Measurements from ENCODE around the gene FAM53B.

Gene FAM53B

GRCh38 chr10:124605481-124605855 is 138.7 kb downstream of the FAM53B start:
- no peak for DNase-seq

DNA sequence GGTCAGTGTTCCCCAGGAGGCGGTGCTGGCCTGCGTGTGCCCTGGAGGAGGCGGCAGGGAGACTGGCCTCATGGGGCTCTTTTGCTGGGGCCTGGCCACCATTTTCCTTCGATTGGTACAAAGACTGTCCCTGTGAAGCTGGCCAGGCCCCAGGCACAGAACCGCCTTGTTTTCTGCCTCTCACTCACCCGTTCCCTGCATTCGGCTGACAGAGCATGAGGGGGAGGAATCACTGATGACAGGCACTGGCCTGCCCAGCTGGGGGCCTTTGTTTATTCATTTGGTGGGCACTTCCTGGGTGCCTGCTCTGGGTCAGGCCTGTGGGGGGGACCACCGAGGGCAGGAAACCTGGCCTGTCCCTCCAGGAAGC is 139.2 kb downstream of the FAM53B start:
- DNase-seq: no peak

- DNase-seq: no peak
These were observed 139.8 kb downstream of the FAM53B start for GRCh38 chr10:124604214-124605000.

- DNase-seq: no peak
These were observed 140.6 kb downstream of the FAM53B start for GRCh38 chr10:124603376-124604213.

DNA sequence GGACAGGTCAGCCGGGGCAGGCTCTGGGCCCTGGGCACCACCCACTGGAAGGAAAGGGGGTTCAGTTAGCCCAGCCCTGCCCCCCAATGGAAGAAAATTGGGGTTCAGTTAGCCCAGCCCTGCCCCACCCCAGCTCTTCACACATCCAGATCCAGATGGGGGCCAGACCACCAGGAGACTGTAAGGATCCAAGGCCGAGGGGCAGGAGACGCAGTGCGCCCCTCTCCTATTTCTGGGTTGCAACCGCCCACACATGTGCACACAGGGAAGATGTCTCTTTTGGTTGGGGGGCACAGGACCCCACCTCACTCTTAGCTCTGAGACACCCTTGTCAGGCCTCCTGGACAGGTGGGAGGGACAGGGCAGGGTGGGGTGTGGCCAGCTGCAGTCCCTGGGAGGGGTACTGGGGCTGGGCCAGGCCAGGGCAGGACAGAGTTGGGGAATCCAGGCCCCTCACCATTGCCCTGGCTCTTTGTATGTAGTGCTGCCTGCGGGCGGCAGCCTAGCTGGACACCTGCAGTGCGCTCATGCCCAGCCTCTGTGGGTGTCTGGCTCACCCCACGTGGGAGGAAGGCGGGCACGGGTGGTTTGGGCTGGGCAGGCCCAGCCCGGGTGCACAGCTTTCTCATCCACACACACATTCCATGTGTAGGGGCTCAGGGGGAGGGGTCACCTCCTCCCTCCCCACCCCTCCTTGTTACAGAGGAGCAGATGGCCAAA is 141.4 kb downstream of the FAM53B start:
- DNase-seq: no peak

DNA sequence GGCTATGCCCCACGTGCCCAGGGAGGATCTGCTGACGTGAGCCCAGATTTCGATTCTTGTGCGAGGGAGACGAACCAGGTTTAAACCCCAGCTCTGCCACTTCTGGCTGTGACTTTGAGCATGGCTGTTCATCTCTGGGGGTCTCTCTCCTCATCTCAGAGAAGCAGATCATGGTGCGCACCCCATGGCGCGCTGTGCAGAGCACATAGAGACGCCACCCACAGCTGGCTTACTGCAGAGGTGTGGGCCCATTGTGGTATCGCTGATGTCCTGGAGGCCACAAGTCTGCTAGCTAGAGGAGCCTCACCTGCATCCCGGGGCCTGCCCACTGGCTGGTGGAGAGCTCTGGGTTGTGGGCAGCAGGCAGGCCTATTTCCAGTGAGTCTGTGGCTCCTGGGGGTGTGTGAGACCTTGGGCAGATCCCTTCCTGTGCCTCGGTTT is 142.0 kb downstream of the FAM53B start:
- DNase-seq: no peak

- DNase-seq: no peak
These were observed 142.6 kb downstream of the FAM53B start for GRCh38 chr10:124601431-124602120.

GRCh38 chr10:124601016-124601415 is 143.2 kb downstream of the FAM53B start:
- DNase-seq: no peak

GRCh38 chr10:124600051-124600880 is 143.9 kb downstream of the FAM53B start:
- DNase-seq: no peak

DNA sequence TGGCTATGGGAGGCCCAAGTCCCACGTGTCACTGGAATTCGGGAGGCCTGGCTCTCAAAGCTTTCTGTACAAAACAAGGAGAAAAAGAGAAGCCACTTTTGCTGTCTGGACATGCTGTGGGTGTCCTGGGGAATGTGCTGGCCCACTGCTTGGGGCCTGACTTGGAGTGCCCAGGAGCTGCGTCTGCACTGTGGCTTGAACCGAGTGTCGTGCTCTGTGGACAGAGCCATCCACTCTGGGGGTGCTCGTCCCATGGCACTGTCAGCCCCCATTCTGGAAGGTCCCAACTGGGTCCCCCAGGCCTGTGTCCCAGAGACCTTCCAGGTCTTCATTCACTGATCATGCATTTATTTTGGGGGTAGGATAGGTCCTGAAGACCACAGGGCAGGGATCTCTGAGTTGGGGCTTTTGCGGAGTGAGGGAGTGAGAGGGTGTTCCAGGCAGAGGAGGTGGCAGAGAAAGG is 144.6 kb downstream of the FAM53B start:
- no peak for DNase-seq

GRCh38 chr10:124598773-124599587 is 145.2 kb downstream of the FAM53B start:
- no peak for DNase-seq

GRCh38 chr10:124598196-124598595 is 146.0 kb downstream of the FAM53B start:
- no peak for DNase-seq

DNA sequence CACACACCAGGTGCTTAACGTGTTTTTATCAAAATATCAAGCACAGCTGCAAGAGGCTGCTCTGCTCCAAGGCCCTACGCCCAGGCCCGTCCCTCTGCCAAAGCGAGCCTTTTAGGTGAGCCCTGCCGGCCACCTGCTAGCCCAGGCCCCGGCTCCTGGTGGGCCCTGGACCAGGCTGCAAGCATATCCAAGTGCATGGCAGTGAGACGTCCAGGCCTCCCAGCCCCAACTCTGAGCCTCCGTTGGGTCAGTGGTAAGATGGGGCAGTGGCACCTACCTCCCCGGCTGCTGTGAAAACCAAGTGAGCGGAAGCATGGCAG is 146.4 kb downstream of the FAM53B start:
- DNase-seq: no peak

DNA sequence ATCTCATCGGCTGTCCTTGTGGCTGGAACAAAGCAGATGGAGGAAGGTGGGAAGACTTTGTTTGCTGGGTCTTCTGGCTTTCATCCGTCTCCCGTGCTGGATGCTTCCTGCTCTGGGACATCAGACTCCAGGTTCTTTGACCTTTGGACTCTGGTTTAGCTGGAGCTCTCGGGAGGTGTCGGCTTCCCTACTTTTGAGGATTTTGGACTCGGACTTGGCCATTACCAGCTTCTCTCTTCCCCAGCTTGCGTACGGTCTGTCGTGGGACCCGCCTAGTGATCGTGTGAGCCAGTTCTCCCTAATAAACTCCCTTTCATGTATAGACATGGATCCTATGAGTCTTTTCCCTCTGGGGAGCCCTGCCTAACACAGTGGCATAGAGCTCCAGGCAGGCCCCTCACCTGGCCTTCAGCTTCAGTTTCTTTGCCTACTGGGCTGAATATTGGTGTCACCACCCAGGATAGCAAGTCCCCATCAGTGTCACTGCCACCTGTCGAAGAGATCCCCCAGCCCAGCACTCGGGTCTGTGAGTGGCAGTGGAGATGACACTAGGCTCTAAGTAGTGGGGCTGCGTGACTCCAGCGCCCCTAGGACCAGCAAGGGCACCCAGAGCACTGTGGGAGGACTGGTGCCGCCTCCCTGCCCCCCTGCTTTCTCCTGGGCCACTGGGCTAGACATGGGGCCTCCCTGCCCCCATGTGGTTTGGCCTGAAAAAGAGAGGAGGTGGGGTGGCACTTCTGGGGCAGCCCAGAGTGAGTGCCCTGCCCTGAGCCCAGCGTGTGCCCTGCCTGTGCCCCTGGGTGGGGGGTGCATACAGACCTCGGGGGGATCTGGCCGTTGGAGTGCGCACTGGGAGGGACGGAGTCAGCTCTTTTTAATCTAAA is 147.0 kb downstream of the FAM53B start:
- DNase-seq: no peak

GRCh38 chr10:124596116-124596785 is 147.9 kb downstream of the FAM53B start:
- DNase-seq: no peak

GRCh38 chr10:124595143-124595883 is 148.9 kb downstream of the FAM53B start:
- no peak for DNase-seq

- no peak for DNase-seq
These were observed 149.9 kb downstream of the FAM53B start for GRCh38 chr10:124594240-124594639.

GRCh38 chr10:124593431-124593985 is 150.7 kb downstream of the FAM53B start:
- DNase-seq: no peak
